Measurements from ENCODE around the gene TMEM213.

TMEM213 gene

DNA sequence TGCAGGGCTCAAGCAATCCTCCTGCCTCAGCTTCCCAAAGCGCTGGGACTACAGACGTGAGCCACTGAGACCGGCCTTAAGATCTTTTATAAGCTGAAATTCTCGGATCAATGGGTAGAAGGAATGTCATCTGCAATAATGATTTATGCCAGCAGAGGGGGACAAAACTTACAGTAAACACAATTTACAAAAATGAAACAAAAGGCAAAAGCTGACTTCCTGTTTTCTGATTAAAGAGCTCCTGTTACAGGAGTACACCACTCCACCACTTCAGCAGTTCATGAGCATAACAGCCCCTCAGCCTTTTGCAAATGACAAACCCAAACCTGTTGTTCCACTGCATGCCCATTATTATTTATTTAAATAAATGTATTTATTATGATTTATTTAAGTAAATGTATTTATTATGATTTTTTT lies 88.7 kb downstream of the TMEM213 start:
- H3F3A ChIP-seq (ENCODE audit: insufficient read depth, low read length), result no peaks in the 10 kb centered on the region
- H3K9ac ChIP-seq (ENCODE audit: low read length), result no peak overlapping the region
- H3K36me3 ChIP-seq (replicated peaks; ENCODE audit: insufficient read depth, low read length), result no peaks in the 10 kb centered on the region
- no peaks in the 10 kb centered on the region for H4K20me1 ChIP-seq (ENCODE audit: insufficient read depth, low read length)
- no peak overlapping the region for H3K4me2 ChIP-seq (ENCODE audit: low read depth, low read length)
- H3K27ac ChIP-seq (ENCODE audit: low read length), result no peak overlapping the region
- DNase-seq, result peak; percentile 92
- no peak overlapping the region for H3K4me3 ChIP-seq (ENCODE audit: low read length)
- H3K9me3 ChIP-seq (replicated peaks; ENCODE audit: insufficient read depth, low read length), result no peaks in the 10 kb centered on the region
- H3K79me2 ChIP-seq (ENCODE audit: low read length), result no peaks in the 10 kb centered on the region
- H3K27me3 ChIP-seq (replicated peaks; ENCODE audit: insufficient read depth, low read length), result no peaks in the 10 kb centered on the region
- TF ChIP-seq EZH2phosphoT487 (IDR thresholded peaks at IDR 0.05; ENCODE audit: low read length), result no peak
- no peak for TF ChIP-seq EZH2 (optimal IDR thresholded peaks at IDR 0.05; ENCODE audit: low read depth, low read length)
- peak; percentile 85 for TF ChIP-seq CTCF (IDR thresholded peaks at IDR 0.05; ENCODE audit: low read length)
- H3K9me2 ChIP-seq (replicated peaks; ENCODE audit: insufficient read depth, low read length), result no peaks in the 10 kb centered on the region
- 0 out of 2 replicates have a peak overlapping the region, but pooled peaks have one; percentile 36 for H2AFZ ChIP-seq (ENCODE audit: low read length)
- no peaks in the 10 kb centered on the region for H3K4me1 ChIP-seq (ENCODE audit: low read length)

DNA sequence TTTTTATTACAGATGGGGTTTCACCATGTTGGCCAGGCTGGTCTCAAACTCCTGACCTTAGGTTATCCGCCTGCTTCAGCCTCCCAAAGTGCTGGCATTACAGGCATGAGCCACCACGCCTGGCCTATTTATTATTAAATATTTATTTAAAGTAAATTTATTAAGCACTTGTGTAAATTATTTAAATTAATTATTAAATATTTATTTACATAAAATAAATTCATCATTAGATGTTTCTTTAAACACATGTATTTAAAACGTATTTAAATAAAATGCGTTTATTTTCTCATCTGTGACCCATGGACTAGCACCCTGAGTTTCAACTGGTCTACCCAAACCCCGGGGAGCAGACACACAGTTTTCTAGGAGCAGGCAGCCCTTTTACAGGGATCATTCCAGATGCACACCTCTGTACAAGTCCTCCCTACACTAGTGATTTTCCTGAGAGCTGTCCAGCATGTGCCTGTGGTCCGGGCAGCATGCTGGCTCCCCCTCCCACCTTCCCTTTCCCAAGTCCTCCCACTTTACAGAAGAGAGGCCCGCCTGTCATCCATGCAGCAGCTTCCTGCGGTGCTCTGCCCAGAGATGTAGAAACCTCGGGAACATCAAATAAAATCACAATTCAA lies 89.4 kb downstream of the TMEM213 start:
- no peaks in the 10 kb centered on the region for H3K27me3 ChIP-seq (replicated peaks; ENCODE audit: insufficient read depth, low read length)
- TF ChIP-seq EZH2 (optimal IDR thresholded peaks at IDR 0.05; ENCODE audit: low read depth, low read length), result no peak
- no peaks in the 10 kb centered on the region for H3K4me1 ChIP-seq (ENCODE audit: low read length)
- no peak overlapping the region for H3K4me3 ChIP-seq (ENCODE audit: low read length)
- no peak overlapping the region for H3K4me2 ChIP-seq (ENCODE audit: low read depth, low read length)
- no peaks in the 10 kb centered on the region for H3K79me2 ChIP-seq (ENCODE audit: low read length)
- no peaks in the 10 kb centered on the region for H3K36me3 ChIP-seq (replicated peaks; ENCODE audit: insufficient read depth, low read length)
- H3K9me3 ChIP-seq (replicated peaks; ENCODE audit: insufficient read depth, low read length), result no peaks in the 10 kb centered on the region
- H3K9me2 ChIP-seq (replicated peaks; ENCODE audit: insufficient read depth, low read length), result no peaks in the 10 kb centered on the region
- no peaks in the 10 kb centered on the region for H4K20me1 ChIP-seq (ENCODE audit: insufficient read depth, low read length)
- H2AFZ ChIP-seq (ENCODE audit: low read length), result no peak overlapping the region
- H3K9ac ChIP-seq (ENCODE audit: low read length), result no peak overlapping the region
- H3F3A ChIP-seq (ENCODE audit: insufficient read depth, low read length), result no peaks in the 10 kb centered on the region
- no peak for DNase-seq
- H3K27ac ChIP-seq (ENCODE audit: low read length), result no peak overlapping the region
